Measurements from ENCODE around the gene SLC8A1.

SLC8A1 gene

DNA sequence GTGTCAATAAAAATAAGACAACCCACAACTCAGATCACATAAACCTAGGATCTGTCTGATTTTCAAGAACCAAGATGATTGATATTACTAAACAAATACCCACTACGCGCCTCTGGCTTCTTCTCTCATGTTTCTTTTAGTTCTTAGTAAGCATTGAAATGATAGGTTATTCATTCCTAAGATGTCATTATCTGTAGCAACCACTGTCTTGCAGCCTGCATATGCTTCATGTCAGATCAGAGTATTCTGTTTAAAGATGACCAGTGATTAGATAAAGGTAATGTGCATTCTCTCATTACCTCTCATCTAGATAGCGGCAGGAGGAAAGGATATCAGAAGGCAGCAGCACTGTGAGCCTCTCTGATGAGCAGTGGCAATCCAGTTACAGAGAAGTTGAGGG is 112.9 kb downstream of the SLC8A1 start:
- no peak for FAIRE-seq
- TF ChIP-seq, protein P1, sequence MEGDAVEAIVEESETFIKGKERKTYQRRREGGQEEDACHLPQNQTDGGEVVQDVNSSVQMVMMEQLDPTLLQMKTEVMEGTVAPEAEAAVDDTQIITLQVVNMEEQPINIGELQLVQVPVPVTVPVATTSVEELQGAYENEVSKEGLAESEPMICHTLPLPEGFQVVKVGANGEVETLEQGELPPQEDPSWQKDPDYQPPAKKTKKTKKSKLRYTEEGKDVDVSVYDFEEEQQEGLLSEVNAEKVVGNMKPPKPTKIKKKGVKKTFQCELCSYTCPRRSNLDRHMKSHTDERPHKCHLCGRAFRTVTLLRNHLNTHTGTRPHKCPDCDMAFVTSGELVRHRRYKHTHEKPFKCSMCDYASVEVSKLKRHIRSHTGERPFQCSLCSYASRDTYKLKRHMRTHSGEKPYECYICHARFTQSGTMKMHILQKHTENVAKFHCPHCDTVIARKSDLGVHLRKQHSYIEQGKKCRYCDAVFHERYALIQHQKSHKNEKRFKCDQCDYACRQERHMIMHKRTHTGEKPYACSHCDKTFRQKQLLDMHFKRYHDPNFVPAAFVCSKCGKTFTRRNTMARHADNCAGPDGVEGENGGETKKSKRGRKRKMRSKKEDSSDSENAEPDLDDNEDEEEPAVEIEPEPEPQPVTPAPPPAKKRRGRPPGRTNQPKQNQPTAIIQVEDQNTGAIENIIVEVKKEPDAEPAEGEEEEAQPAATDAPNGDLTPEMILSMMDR (IDR thresholded peaks at IDR 0.05; ENCODE audit: insufficient read depth, missing control alignments) = no peak

DNA sequence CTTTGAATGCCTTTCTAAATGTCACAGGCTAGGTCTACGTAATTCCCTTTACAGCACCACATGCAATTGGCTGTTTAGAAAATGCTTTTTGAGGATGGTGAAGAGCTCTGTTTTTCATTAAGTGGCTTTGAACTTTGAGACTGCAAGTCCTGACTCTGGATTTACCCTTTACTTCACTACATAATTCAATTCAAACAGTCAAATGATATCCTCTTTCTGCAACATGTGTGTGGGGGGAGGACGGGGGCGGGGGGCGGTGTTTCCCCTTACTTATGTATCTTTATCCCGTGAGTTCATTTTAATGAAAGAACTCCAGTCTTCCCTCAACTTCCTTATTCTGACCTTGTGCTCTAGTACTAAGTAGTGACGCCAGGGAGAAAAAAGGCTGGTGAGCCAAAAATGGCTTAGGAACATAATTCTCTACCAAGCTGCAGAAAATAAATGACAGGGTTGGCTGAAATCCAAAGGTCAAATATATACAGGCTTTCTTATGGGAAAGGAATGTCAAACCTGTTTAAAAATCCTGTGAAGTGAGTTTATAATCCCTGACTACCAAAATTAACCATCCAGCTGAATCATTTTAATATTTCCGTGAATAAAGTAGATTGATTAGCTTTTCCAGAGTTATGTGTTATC is 119.6 kb downstream of the SLC8A1 start:
- FAIRE-seq (no peak), DNase-seq (ENCODE audit: insufficient read length, low spot score) (no peak)
- TF ChIP-seq, protein P1 (IDR thresholded peaks at IDR 0.05; ENCODE audit: insufficient read depth, missing control alignments) = no peak

More for the DNA sequence above, 112.9 kb downstream of the SLC8A1 start:
- no peak for DNase-seq (ENCODE audit: insufficient read length, low spot score)

DNA sequence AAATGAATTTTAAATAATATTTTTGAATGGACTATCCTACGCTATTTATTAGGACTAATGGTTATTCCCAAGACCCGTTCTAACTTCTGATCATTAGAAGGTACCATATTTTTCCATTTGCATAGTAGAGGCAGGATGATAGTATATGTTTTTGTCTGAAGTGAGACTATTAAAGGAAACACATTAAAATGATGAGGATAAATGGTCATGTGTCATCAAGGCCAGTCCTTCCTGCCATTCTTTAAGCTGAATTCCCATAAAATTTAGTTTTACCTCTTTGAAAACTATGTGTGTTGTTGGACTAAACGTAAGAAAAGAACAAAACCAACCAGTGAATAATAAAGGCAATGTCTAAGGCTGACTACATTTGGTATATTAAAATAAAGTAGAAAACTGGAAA is 121.8 kb downstream of the SLC8A1 start:
- TF ChIP-seq, protein P1 (IDR thresholded peaks at IDR 0.05; ENCODE audit: insufficient read depth, missing control alignments) = no peak
- FAIRE-seq = no peak
- DNase-seq (ENCODE audit: insufficient read length, low spot score) = no peak

DNA sequence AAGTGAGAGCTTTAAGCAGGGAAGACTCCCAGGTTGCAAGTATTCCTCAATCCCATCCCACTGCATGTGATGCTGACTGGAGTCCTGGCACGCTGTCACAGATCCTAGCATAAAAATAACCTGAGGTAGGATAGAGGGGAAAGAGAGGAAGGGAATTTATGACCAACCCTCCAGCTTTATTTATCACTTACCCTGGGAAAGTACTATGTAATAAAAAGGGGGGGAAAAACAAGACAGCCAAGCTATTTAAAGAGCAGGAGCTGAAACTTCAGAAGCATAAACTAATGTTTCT is 122.2 kb downstream of the SLC8A1 start:
- TF ChIP-seq, protein P1 (IDR thresholded peaks at IDR 0.05; ENCODE audit: insufficient read depth, missing control alignments) = no peak
- FAIRE-seq = no peak
- no peak for DNase-seq (ENCODE audit: insufficient read length, low spot score)

DNA sequence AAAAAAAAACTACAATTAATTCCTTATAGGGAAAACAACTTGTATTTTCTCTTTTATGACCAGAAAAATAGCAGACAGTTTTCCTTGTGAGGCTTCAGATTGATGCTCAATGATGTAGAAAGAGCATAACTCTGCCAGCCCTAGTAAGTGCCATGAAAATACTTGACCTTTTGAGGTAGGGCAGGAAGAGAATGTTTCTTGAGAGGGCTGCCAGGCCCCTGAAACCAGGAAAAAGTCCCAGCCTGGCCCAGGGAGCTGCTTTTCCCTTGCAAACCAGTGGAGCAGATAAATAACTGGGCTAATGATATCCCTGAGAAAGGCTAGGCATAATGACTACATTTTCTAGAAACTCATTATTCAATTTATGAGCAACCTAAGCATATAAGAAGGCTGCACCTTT is 126.8 kb downstream of the SLC8A1 start:
- no peak for DNase-seq (ENCODE audit: insufficient read length, low spot score)
- FAIRE-seq = no peak
- TF ChIP-seq, protein P1 (IDR thresholded peaks at IDR 0.05; ENCODE audit: insufficient read depth, missing control alignments) = no peak

DNA sequence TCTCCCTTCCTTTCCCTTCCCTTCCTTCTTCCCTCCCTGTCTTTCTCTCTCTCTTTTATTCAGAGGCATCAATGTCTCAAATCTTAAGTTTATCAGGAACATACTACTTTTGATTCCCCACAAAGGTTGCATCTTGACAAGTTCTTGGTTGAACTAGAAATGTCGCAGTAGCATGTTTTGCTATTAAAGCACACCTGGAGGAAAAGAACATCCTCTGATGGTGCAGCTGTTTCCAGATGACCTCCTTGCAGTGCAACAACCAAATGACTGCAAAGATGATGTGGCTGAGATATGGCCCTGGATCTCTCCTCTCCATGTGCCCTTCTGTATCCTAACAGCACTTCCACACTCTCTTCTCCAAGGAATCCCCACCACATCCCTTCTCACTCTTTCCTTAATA is 127.2 kb downstream of the SLC8A1 start:
- FAIRE-seq = no peak
- DNase-seq (ENCODE audit: insufficient read length, low spot score) = no peak
- TF ChIP-seq, protein P1 (IDR thresholded peaks at IDR 0.05; ENCODE audit: insufficient read depth, missing control alignments) = no peak

DNA sequence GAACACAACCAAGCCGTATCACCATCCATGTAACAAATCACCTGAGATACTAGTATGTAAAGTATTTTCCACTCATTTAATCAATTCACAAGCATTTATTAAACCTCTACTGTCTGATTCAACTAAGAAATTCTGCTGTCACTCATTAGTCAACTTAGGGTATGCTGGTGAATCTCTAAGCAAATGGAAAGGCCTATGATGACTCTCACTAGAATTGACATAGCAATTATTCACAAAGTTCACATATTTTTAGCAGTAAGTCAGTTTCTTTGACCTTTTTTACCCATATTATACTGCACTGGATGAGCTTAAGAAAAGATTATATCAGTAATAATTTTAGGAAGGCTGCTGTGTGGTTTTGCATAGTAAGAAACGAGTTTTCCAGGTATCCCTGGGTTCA is 130.1 kb downstream of the SLC8A1 start:
- FAIRE-seq (no peak), DNase-seq (ENCODE audit: insufficient read length, low spot score) (no peak)
- TF ChIP-seq, protein P1 (IDR thresholded peaks at IDR 0.05; ENCODE audit: insufficient read depth, missing control alignments) = no peak
